Urothelium cell line (cell line): ENCODE data around the gene EDDM13.
"Not testable (repeated sequence)": the region's sequence is repeated elsewhere in the genome, so short reads cannot be mapped to it uniquely, and the experiment has no call there.

Source experiments
- DNase-seq: peaks from one replicate; pipeline ENCODE4 v3.0.0; 2011; ENCODE audit warnings: low spot score, mixed read lengths
- FAIRE-seq: peaks from 2 replicates; lab custom pipeline; 2011; peaks lifted over from hg19 to GRCh38; lab: Jason Lieb, UNC

The EDDM13 gene

GRCh38 chr19:56319991-56320390, 47.4 kb downstream of the EDDM13 start:
- DNase-seq (no peak), FAIRE-seq (no peak)

DNA sequence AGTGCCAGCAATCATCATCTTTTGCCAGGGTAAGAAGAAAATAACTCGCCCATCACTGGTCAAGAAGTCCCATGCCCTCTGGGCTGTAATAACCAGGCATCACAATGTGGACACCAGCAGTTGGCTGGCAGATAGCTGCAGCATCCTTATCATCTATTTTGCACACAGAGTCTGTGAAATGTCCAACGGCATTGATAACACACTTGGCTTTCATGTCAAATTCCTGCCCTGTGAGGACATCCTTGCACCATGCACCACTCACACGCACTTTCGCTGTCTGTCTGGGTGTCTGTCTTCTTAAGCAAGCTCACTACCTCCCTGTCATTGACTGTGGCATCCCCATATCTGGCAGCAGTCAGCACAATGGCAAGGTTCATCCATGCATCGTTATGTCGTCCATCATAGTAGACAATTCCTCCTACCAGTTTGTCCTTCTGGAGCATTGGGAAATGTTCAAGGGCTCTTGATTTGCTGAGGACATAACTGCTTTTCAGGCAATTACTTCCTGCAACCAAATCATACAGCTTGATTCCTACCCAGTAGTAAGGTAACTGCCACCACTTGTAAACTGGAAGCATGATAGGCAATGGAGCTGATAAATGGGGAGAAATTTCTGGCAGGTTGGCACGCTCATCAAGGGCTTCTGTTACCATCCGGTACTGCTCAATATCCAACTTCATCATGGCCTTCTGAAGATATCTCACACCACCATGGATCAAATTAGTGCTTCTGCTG, 48.9 kb downstream of the EDDM13 start:
- FAIRE-seq (no peak), DNase-seq (no peak)

- no peak for DNase-seq
- FAIRE-seq = no peak
Measured at GRCh38 chr19:56321989-56322440, 49.5 kb downstream of the EDDM13 start.

- FAIRE-seq = no peak
- no peak for DNase-seq
Measured at GRCh38 chr19:56324436-56324835, 51.9 kb downstream of the EDDM13 start.

- FAIRE-seq (no peak), DNase-seq (no peak)
Measured at GRCh38 chr19:56332695-56333094, 60.1 kb downstream of the EDDM13 start.

- DNase-seq = peak; percentile 27
- FAIRE-seq = no peak
Measured at GRCh38 chr19:56333506-56333905, 61.0 kb downstream of the EDDM13 start.

DNA sequence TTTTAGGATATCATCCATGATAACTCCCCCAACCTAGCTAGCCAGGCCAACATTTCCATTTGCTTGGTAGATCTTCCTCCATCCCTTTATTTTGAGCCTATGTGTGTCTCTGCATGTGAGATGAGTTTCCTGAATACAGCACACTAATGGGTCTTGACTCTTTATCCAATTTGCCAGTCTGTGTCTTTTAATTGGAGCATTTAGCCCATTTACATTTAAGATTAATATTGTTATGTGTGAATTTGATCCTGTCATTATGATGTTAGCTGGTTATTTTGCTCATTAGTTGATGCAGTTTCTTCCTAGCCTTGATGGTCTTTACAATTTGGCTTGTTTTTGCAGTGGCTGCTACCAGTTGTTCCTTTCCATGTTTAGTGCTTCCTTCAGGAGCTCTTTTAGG, 62.8 kb downstream of the EDDM13 start:
- FAIRE-seq, DNase-seq: not testable (repeated sequence)

GRCh38 chr19:56337077-56337476, 64.5 kb downstream of the EDDM13 start:
- not testable (repeated sequence) for FAIRE-seq, DNase-seq

DNA sequence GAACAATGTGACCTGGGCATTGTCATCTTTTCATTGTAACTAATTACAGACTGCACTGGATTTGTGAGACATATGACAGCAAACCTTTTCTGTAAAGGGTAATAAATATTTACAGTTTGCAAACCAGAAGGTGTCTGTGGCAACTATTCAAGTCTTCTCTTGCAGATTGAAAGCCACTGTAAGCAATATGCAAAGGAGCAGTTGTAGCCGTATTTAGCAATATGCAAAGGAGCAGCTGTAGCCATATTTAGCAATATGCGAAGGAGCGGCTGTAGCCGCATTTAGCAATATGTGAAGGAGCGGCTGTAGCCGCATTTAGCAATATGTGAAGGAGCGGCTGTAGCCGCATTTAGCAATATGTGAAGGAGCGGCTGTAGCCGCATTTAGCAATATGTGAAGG, 66.5 kb downstream of the EDDM13 start:
- not testable (repeated sequence) for FAIRE-seq

DNA sequence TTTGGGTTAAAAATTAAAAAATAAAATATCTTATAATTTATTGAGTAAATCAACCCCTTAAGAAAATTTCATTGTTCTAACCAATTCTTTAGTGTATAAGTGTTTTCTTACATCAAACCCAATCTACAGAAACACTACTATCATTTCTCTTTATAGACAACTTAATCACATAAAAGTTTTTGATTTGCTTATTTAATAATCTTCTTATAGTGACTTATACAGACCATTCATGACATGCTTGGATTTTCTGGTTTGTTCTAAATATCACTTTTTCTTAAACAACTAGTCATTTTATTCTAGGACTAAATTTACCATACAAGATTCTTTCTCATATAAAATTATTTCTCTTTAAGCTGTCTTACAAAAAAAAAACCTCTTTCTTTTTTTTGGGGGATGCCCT, 69.4 kb downstream of the EDDM13 start:
- no peak for FAIRE-seq
- DNase-seq = no peak

More for the DNA sequence above, 66.5 kb downstream of the EDDM13 start:
- DNase-seq = not testable (repeated sequence)

- DNase-seq = no peak
- no peak for FAIRE-seq
Measured at GRCh38 chr19:56347163-56347778, 74.7 kb downstream of the EDDM13 start.

DNA sequence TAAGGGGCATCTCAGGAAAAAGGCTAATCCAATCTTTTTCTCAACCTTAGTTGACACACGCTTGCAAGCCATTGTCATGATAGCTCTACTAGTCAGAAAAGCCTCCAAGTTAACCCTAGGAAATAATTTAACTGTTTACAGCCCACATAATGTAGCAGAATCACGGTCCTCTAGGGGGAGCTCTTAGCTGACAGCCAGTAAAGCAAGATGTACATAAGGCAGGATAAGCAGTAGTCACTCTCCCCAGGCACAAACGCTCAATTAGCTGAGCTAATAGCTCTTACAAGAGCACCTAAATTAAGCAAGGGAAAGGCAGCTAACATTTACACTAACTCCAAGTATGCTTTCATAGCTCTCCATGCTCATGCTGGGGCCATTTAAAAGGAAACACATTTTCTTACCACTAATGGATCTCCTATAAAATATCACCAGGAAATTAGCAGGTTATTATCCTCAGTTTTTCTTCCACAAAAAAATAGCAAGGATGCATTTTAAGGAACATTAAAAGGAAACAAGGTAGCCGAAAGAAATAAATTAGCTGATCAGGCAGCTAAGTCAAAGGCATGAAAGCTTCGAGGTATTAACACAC, 75.8 kb downstream of the EDDM13 start:
- DNase-seq (no peak), FAIRE-seq (no peak)

DNA sequence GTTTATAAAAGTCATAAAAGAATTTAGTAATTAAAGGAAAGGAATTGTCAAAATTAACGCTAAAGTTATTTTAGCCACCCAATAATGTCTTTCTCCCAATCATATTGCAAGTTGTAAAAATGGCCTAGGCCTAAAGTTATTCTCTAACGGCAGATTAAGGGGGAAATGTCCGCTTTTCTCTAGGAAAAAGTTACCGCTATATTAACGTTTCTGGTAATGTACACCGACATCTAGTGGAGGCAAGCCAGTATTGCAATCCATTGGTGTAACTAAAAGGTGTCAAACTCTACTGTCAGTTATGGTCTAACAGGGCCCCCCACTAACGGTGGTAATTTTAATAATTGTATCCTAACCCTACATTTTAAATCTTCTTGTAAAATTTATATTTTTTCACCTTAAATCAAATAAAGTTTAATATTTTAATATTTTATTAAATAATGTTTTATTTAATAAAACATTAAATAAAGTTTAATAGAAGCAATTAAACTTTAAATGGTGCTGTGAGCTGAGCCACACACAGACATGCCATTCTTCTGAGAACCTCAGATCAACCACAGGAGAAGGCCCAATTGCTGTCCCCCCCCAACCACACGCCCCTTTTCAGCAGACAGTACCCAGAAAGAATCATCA, 78.0 kb downstream of the EDDM13 start:
- DNase-seq (peak; percentile 21), FAIRE-seq (no peak)

- FAIRE-seq = no peak
Measured at GRCh38 chr19:56351208-56351607, 78.7 kb downstream of the EDDM13 start.

DNA sequence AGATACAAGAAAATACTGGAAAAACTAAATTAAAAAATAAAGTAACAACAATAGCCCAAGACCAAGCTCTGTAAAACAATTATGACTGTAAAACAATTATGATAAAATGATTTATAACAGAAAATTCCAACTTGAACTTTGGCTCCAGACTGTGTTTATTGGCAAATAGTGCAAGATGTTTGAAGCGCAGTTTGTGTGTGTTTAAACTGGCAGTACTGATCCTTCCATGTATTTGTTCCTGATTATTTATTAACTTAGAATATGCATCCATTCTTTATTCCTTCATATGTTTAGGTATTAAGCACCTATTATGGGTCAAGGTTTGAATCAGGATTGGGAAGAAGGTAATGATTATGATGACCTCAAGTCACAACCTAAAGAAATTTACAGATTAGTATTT, 83.0 kb downstream of the EDDM13 start:
- no peak for FAIRE-seq
- no peak for DNase-seq

More at GRCh38 chr19:56351208-56351607, 78.7 kb downstream of the EDDM13 start:
- DNase-seq = no peak

DNA sequence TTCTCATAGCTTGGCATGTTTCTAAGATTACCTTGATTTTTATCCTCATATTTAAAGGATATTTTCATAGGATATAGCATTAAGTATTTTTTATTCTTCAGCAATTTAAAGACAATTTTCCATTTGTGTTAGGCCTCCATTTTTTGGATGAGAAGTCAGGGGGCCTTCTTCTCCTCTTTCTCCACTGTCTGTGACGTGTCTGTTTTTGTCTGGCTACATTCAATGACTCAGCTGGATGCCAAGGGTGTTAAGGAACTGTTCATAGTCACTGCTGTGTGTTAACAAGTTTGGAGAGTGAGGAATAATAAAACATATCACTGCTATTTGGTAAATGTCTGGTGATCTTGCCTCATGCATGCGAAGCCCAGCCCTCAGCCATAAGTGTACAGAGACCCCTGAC, 84.4 kb downstream of the EDDM13 start:
- FAIRE-seq (no peak), DNase-seq (no peak)
